C4-2B (cell line): Measurements from ENCODE around the gene CUX1.

ENCODE experiments used
- ZFX ChIP-seq: fragments of 450-650 bp; IDR thresholded peaks from 2 replicates; pipeline ENCODE4 v1.6.1; 2017
- TF ChIP-seq, protein P1 (sequence below): fragments of 450-650 bp; conservative IDR thresholded peaks from 2 replicates; pipeline ENCODE4 v1.5.1; 2017; ENCODE audit warnings: mild to moderate bottlenecking

- TF ChIP-seq, protein P1, sequence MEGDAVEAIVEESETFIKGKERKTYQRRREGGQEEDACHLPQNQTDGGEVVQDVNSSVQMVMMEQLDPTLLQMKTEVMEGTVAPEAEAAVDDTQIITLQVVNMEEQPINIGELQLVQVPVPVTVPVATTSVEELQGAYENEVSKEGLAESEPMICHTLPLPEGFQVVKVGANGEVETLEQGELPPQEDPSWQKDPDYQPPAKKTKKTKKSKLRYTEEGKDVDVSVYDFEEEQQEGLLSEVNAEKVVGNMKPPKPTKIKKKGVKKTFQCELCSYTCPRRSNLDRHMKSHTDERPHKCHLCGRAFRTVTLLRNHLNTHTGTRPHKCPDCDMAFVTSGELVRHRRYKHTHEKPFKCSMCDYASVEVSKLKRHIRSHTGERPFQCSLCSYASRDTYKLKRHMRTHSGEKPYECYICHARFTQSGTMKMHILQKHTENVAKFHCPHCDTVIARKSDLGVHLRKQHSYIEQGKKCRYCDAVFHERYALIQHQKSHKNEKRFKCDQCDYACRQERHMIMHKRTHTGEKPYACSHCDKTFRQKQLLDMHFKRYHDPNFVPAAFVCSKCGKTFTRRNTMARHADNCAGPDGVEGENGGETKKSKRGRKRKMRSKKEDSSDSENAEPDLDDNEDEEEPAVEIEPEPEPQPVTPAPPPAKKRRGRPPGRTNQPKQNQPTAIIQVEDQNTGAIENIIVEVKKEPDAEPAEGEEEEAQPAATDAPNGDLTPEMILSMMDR, result no peak
- no peak for TF ChIP-seq ZFX
These were observed 174.4 kb downstream of the CUX1 start for GRCh38 chr7:101991860-101992259.
